Measurements from ENCODE around the gene ABAT.

GRCh38 chr16:8689686-8690085, 15.3 kb downstream of the ABAT start:
- TF ChIP-seq NFRKB (IDR thresholded peaks at IDR 0.05) (no peak), FOXK2 (IDR thresholded peaks at IDR 0.05) (no peak), FOXA1 (IDR thresholded peaks at IDR 0.05) (no peak), SP1 (IDR thresholded peaks at IDR 0.05) (no peak), FOXM1 (IDR thresholded peaks at IDR 0.05; ENCODE audit: borderline replicate concordance) (no peak), ELF4 (IDR thresholded peaks at IDR 0.05) (no peak), SUZ12 (IDR thresholded peaks at IDR 0.05) (no peak), LEF1 (IDR thresholded peaks at IDR 0.05; ENCODE audit: borderline replicate concordance) (no peak), ZNF384 (IDR thresholded peaks at IDR 0.05) (no peak), PKNOX1 (IDR thresholded peaks at IDR 0.05) (no peak), ARNT (IDR thresholded peaks at IDR 0.05) (no peak), L3MBTL2 (conservative IDR thresholded peaks at IDR 0.05) (no peak), TARDBP (IDR thresholded peaks at IDR 0.05) (no peak), BHLHE40 (IDR thresholded peaks at IDR 0.05; ENCODE audit: borderline replicate concordance) (no peak)

All from HEK293T (cell line).